Activated T-helper 9 cell treated with anti-CD3 and anti-CD28 coated beads, Interleukin-2, amount 50 U/mL, for 16 hours (primary cell): ENCODE data around the gene OR52A5.

Experiments used
- DNase-seq: peaks from one replicate; pipeline ENCODE4 v3.0.0-alpha.2; 2020; ENCODE audit warnings: low read depth

The OR52A5 gene

DNA sequence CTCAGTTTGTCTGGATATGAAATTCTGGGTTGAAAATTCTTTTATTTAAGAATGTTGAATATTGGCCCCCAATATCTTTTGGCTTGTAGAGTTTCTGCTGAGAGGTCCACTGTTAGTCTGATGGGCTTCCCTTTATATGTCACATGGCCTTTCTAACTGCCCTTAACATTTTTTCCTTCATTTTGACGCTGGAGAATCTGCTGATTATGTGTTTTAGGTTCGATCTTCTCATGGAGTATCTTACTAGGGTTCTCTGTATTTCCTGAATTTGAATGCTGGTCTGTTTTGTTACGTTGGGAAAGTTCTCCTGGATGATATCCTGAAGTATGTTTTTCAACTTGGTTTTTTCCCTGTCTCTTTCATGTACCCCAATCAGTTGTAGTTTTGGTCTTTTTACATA lies 22.8 kb downstream of the OR52A5 start:
- DNase-seq = no peak

DNA sequence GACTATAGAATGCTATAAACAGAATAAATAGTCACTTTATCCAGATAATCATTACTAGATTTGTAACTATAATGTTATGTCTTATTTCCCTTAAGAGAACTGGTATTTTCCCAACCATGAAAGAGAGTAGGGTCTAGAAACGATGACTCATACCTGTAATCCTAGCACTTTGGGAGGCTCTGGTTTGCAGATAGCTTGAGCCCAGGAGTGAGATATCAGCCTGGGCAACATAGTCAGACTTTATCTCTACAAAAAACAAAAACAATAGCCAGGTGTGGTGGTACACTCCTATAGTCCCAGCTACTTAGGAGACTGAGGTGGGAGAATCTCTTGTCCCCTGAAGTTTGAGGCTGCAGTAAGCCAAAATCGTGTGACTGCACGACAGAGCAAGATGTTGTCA lies 30.9 kb downstream of the OR52A5 start:
- DNase-seq = no peak

DNA sequence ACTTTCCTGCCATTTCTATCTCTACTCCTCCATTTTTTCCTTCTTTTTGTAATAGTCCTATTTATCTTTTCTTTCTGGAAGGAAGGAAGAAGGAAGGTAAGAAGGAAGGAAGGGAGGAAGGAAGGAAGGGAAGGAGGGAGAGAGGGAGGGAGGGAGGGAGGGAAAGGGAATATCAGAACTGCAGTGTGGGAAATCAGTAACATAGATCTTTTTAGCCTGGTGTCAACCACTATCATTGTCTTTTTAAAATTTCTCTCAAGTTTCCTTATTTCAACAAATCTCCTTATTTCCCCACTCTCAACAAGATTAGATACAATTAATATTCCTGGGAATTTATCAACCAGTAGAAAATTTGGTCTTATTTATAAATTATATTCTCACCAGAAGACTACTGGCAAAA lies 35.1 kb downstream of the OR52A5 start:
- DNase-seq = no peak

DNA sequence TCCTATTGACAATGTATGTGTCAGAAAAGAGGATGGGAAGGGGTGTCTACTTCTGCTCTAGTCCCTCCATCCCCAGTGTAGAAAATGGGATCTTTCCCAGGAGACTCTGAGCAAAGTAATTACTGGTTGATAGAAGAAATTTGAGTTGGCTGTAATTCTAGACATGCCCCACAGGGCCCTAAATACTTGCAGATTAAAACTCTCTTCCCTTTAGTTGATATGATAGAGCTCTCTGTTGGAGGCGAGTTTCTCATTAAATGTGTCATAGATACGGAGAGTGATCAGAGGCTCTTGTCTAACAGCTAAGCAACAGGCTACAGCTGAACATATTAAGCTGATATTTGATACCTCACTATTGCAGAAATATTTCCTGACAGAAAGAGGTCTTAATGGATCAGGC lies 35.9 kb downstream of the OR52A5 start:
- DNase-seq = no peak

DNA sequence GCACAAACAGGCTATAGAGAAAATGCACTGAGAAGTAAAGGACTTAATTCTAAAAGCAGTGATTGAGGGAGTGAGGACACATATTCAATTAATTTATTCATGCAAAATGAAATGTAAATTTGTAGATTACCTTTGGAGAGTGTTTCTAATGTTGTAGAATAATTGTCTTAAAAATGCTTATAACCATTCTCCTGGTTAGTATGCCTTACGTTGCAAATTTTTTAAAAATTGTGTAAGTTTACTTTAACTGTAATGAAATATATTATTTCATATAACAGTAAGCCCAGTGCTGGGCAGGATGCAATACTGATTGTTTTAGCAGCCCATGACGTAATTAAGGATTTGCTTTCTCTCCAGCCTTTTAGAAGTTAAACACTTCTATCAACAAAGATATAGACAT lies 42.1 kb downstream of the OR52A5 start:
- DNase-seq = no peak

DNA sequence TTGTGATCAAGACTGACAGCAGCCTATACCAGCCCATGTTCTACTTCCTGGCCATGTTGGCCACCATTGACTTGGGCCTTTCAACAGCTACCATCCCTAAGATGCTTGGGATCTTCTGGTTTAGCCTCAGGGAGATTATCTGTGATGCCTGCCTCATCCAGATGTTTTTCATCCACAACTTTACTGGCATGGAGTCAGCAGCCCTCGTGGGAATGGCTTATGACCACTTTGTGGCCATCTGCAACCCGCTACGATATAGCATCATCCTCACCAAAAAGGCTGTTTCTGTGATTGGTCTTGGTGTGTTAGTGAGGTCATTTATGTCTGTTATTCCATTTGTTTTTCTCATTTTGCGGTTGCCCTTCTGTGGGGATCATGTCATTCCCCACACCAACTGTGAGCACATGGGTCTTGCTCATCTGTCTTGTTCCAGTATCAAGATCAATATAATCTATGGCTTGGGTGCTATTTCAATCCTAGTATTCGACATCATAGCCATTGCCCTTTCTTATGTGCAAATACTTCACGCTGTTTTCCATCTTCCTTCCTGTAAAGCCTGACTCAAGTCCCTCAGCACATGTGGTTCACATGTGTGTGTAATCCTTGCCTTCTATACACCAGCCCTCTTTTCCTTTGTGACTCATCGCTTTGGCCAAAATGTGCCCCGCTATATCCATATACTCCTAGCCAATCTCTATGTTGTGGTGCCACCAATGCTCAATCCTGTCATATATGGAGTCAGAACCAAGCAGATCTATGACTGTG lies 45.2 kb downstream of the OR52A5 start:
- no peak for DNase-seq

DNA sequence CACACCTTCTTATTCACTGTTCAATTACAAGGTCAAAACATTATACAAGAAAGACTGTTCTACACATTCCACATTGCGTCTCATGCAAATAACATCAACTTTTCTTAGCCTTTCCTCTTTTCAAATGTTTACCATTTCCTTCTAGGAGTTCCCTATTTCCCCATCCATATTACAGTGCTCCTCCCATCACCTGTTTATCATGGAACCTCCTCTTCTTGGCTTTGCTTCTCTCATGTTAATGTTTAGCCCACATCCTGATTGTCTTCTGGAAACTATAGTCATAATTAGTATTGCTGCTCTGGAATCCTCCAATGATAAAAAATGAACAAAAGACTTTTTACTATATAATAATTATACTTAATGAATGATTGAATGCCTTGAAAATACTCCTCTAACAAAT lies 47.5 kb downstream of the OR52A5 start:
- DNase-seq = no peak

DNA sequence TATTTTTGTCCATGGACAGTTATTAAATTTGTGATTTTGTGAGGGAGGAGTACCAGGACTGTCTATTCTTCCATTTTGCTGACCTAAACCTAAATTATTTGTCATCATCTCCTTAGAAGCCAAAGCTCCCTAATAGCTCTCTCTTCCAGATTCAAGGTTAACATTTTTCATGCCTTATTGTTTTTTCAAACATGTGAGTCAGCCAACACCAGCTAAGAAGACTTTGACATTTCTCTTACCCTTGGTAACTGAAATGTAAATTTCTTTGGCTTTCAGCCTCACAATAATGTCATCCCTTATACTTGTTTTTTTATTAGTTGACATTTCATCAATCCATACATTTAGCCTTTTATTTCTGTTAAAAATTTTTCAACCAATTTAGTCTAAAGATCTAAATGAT lies 49.6 kb downstream of the OR52A5 start:
- DNase-seq = no peak

DNA sequence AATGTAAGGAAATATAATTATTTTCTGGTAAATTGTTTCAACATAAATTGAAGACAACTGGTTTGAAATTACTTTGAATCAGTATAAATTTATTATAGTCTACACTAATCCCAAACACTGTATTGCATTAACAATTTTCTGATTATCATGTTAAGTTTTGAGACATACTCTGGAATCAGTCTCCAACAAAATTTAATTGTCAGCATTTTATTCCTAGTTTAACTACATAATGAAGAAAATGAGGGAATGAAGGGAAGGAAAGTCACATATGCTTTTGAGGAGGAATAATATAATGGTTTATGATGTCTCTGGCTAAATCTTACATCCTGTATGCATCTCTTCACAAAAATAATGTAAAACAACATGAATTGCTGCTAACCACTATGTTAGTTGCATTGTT lies 54.6 kb downstream of the OR52A5 start:
- no peak for DNase-seq

DNA sequence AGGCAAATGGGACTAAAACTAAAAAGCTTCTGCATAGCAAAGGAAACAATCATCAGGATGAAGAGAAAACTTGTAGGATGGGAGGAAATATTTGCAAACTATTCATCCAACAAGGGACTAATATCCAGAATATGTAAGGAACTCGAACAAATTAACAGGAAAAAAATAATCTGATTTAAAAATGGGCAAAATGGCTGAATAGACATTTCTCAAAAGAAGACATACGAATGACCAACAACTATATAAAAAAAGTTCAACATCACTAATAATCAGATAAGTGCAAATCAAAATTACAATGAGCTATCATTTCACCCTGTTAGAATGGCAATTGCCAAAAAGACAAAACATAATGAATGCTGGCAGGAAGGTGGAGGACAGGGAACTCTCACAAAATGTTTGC lies 56.8 kb downstream of the OR52A5 start:
- no peak for DNase-seq
